Thoracic aorta (tissue), 2 donors: ENCODE data around the gene CENPF. TPM values are rescaled to one million over a fixed set of nuclear protein-coding genes. Genes with fewer than 3 reads are reported as not detected.

Experiments used
- ATAC-seq: fragments of 150-250 bp; one replicate; pipeline ENCODE4 v1.8.0; 2017; ENCODE audit warnings: low read depth; ENCODE audit not compliant: insufficient number of reproducible peaks, low FRiP score
- DNase-seq: peaks from one replicate; pipeline ENCODE4 v3.0.0-alpha.2; 2020; ENCODE audit warnings: low spot score
- H3K27ac ChIP-seq, 2 donors: fragments of 200-600 bp; sonication (generic); 1 replicate in 1 of 2; 2 replicates in 1 of 2; pipeline ENCODE4 v1.5.1; 2016; ENCODE audit warnings: mild to moderate bottlenecking in 2 of 2, moderate library complexity in 2 of 2
- H3K27me3 ChIP-seq: fragments of 200-600 bp; sonication (generic); replicated peaks from 2 replicates; pipeline ENCODE4 v1.6.0; 2016; ENCODE audit warnings: mild to moderate bottlenecking; ENCODE audit not compliant: insufficient read depth
- H3K36me3 ChIP-seq: fragments of 200-600 bp; sonication (generic); one replicate; pipeline ENCODE4 v1.5.1; 2016
- H3K4me1 ChIP-seq, 2 donors: fragments of 200-600 bp; sonication (generic); 1 replicate in 1 of 2; 2 replicates in 1 of 2; pipeline versions ENCODE4 v1.5.1 to v1.6.0; 2016; ENCODE audit warnings: low read depth in 2 of 2, mild to moderate bottlenecking in 1 of 2; ENCODE audit not compliant: control insufficient read depth in 1 of 2
- H3K4me3 ChIP-seq: fragments of 200-600 bp; sonication (generic); 2 replicates; pipeline ENCODE4 v1.5.1; 2016; ENCODE audit warnings: mild to moderate bottlenecking
- H3K9me3 ChIP-seq: fragments of 200-600 bp; sonication (generic); 2 replicates; pipeline ENCODE4 v1.5.1; 2016
- CTCF ChIP-seq: fragments of 200-600 bp; sonication (generic); IDR thresholded peaks from one replicate; pipeline ENCODE4 v1.5.1; 2019; ENCODE audit warnings: antibody characterized with exemption
- total RNA-seq, 2 donors: library from RNA; depleted of rRNA; stranded (reverse); fragments of >200 nt; gene quantifications; one replicate each; pipeline versions ENCODE4 v1.1.0 to v1.2.3, GENCODE V29; 2016

The CENPF gene
- total RNA-seq, 2 donors from 2014 or later, result under 0.01 to 1.8 TPM

GRCh38 chr1:214566158-214567104 lies 36.6 kb upstream of the CENPF start:
- H3K27ac ChIP-seq, result no peak overlapping the region
- DNase-seq, result no peak
- H3K4me1 ChIP-seq, result peaks cover 8 to 33% of the 10 kb centered on the region in 2 donors
- H3K36me3 ChIP-seq, result no peaks in the 10 kb centered on the region
- no peak for TF ChIP-seq CTCF
- ATAC-seq, result no peak
- H3K4me3 ChIP-seq, result no peak overlapping the region
- H3K9me3 ChIP-seq, result no peaks in the 10 kb centered on the region
- H3K27me3 ChIP-seq, result no peaks in the 10 kb centered on the region

GRCh38 chr1:214567481-214567980 lies 35.5 kb upstream of the CENPF start:
- Histone ChIP-seq H3K36me3 (no peaks in the 10 kb centered on the region), H3K4me3 (no peak overlapping the region), H3K9me3 (no peaks in the 10 kb centered on the region), H3K27me3 (no peaks in the 10 kb centered on the region), H3K27ac (no peak overlapping the region), H3K4me1 (peaks cover 8 to 37% of the 10 kb centered on the region in 2 donors)
- DNase-seq (no peak), ATAC-seq (no peak)
- no peak for TF ChIP-seq CTCF

GRCh38 chr1:214568328-214568727 lies 34.7 kb upstream of the CENPF start:
- Histone ChIP-seq H3K4me1 (peaks cover 8 to 43% of the 10 kb centered on the region in 2 donors), H3K9me3 (no peaks in the 10 kb centered on the region), H3K27me3 (no peaks in the 10 kb centered on the region), H3K36me3 (no peaks in the 10 kb centered on the region), H3K4me3 (no peak overlapping the region), H3K27ac (no peak overlapping the region)
- no peak for DNase-seq
- TF ChIP-seq CTCF, result no peak
- no peak for ATAC-seq

GRCh38 chr1:214569357-214570004 lies 33.5 kb upstream of the CENPF start:
- TF ChIP-seq CTCF, result no peak
- H3K4me3 ChIP-seq, result no peak overlapping the region
- H3K27me3 ChIP-seq, result no peaks in the 10 kb centered on the region
- peak overlapping the region; percentile 9 to 42 for H3K27ac ChIP-seq
- H3K9me3 ChIP-seq, result no peaks in the 10 kb centered on the region
- DNase-seq, result no peak
- no peaks in the 10 kb centered on the region for H3K36me3 ChIP-seq
- no peak for ATAC-seq
- H3K4me1 ChIP-seq, result peaks cover 8 to 54% of the 10 kb centered on the region in 2 donors

GRCh38 chr1:214570442-214570841 lies 32.6 kb upstream of the CENPF start:
- Histone ChIP-seq H3K36me3 (no peaks in the 10 kb centered on the region), H3K27me3 (no peaks in the 10 kb centered on the region), H3K4me1 (peaks cover 8 to 58% of the 10 kb centered on the region in 2 donors), H3K9me3 (no peaks in the 10 kb centered on the region), H3K27ac (peak overlapping the region in 1 of 2 donors; percentile 42), H3K4me3 (no peak overlapping the region)
- ATAC-seq (no peak), DNase-seq (no peak)
- TF ChIP-seq CTCF, result no peak
